Middle frontal gyrus (tissue), 1 donor: Measurements from ENCODE around the gene MRPS2.

Experiments used
- DNase-seq: peaks from one replicate; pipeline ENCODE4 v3.0.0-alpha.2; 2015; ENCODE audit warnings: low spot score; ENCODE audit errors: extremely low spot score

The MRPS2 gene

DNA sequence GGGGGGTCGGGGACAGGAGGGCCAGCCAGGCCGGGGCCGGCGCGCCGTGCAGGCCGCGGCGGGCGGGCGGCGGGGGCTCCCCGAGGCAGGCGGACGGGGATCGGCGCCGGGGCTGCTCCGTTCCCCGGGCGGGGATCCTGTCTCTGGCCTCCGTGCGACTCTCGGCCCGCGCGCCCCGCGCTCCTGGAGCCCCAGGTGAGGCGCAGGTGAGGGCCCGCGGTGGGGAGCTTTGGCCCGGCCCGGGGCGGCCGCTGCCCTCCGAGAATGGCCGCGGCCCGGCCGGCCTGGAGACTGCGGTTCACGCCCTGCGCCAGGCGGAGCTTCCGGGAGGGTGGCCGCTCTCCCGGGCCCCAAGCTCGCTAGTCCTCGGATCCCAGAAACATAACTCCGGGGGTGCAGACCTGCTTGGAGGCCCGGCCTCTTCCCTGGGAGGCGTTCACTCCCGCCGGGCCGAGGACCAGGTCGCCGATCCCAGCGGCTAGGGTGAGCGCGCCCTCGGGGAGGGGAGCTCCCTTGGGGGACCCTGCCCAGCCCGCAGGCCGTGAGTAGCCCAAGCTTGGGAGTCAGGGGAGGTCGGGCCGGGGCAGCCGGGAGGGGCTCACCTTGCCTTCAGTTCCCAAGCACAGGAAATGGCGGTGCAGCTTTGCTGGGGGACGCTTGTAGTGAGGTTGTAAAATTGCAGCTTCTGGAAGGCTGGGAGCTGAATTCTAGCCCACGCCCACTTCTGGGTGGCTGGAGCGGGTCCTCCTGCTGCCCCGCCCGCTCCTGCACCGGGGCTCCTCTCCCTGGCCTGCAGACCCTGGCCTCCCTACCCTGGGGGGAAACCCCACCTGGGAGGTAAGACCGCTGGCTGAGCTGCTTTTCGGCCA lies 20.2 kb upstream of the MRPS2 start:
- DNase-seq, result no peak

DNA sequence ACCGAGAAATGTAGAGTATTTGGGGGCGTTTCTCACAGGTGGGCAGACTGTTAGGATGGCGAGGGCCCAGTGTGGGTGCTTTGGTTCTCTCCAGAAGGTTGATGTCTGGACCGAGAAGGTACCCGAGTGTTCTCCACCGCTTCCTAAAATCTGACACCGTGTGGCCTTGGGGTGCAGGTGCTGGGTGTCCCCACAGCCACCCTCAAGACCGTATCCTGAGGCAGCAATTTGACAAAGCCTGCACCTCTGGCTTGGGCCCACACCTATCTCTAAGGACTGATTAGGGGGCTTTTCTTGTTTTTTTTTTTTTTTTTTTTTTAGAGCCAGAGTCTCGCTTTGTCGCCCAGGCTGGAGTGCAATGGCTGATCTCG lies 19.6 kb upstream of the MRPS2 start:
- no peak for DNase-seq

DNA sequence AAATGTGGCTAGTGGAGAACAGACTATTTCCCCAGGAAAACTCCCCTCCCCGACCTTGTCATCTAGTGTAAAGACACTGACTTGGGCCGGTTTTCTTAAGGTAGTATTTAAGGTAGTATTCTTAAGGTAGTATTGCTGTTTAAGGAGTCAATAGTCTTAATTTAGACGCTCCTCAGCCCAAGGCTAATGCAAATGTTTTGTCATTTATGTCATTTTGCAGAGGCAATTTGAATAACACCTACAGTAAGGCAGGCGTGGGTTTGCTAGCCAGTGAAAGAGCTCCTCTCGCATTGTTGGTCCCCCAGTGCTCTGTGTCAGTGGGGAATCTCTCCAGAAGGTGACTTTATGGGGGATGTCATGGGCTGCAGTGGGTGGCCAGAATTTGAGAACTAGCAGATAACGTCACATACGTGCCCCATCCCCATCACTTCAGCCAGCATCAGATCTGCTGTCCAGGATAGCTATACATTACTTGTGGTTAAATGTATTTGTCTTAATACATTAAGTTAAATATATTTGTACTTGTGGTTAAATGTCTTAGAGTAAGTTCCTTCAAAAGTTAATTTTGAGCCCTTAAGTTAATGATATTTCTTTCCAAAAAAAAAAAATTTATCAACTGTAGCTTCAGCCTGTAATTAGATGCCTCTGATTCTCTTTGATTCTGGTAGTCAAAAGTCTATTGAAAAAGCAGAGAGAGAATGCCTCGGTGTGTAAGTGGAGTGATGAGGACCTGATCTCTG lies 18.3 kb upstream of the MRPS2 start:
- no peak for DNase-seq

DNA sequence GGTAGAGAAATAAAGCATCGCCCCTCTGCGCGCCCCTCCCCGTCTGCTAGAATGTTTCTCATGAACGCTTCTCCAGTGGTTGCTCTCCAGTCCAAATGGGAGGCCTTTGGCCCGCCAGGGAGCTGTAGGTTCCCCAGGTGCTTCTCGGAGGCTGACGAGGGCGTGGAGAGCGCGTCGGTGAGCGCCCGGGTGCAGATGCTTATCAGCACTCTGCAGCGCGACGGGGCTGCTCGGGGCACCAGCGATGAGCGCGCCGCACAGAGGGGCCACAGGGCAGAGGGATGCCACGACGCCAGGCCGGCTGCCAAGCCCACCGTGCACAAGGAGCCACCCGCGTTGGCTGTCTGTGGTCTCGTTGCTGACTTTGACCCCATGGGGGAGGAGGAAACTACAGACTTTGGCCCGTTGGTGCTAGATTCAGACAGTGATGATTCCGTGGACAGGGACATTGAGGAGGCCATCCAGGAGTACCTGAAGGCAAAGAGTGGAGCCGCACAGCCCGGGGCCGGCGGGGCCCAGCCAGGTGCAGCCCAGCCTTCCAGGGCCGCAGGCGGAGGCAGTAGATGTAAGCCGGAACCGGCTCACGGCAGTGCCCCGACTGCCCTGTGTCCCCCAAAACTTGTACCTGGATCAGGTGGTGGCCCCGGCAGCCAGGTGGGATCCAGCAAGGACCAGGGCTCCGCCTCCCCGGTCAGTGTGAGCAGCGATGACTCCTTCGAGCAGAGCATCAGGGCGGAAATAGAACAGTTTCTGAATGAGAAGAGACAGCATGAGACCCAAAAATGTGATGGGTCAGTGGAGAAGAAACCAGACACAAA lies 15.8 kb upstream of the MRPS2 start:
- no peak for DNase-seq

DNA sequence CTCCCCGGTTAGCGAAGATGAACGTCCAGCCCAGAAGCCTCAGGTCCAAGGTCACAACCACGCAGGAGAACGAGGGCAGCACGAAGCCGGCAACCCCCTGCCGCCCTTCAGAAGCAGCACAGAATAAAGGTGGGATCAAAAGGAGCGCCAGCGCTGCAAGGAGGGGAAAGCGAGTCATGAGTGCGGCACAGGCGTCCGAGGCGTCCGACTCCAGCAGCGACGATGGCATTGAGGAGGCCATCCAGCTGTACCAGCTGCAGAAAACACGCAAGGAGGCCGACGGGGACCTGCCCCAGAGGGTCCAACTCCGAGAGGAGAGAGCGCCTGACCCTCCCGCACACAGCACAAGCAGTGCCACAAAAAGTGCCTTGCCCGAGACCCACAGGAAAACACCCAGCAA lies 15.1 kb upstream of the MRPS2 start:
- no peak for DNase-seq

DNA sequence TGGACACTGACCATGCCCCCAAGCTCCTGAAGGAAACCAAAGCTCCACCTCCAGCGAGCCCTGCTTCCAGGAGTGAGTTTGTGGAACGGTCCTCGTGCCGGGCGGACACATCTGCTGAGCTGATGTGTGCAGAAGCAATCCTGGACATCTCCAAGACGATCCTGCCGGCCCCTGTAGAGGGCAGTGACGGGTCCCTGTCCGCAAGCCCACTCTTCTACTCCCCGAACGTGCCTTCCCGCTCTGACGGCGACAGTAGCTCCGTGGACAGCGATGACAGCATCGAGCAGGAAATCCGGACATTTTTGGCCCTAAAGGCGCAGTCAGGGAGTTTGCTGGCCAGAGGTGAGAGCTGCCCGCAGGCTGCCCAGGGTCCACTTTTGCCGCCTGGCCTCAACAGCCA lies 14.7 kb upstream of the MRPS2 start:
- no peak for DNase-seq

DNA sequence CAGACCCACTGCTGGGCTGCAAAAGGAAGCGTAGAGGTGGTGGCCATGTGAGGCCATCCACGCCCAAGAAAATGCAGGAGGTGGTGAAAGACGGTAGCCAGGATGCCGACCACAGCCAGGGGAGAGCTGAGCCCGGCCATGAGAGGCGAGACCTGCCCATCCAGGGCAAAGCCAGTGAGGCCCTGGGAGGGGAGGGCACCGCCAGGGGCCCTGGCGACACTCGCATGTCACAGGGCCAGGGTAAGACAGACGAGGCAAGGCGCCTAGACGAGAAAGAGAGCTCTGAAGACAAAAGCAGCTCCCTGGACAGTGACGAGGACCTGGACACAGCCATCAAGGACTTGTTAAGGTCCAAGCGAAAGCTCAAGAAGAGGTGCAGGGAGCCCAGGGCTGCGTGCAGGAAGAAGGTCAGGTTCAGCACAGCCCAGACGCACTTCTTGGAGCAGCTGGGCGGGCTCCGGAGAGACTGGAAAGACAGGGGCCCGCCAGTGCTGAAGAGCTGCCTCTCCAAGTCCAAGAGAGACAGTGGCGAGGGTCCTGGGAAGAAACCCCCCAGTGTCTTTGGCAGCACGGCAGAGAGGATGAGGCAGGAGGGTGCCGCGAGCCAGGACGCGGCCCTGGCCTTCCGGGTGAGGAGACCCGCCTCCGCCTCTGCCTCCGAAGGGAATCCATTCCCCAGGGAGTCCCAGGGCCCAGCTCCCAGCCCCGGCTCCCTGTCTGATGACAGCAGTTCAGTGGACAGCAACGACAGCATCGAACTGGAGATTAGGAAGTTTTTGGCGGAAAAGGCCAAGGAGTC lies 14.0 kb upstream of the MRPS2 start:
- no peak for DNase-seq

DNA sequence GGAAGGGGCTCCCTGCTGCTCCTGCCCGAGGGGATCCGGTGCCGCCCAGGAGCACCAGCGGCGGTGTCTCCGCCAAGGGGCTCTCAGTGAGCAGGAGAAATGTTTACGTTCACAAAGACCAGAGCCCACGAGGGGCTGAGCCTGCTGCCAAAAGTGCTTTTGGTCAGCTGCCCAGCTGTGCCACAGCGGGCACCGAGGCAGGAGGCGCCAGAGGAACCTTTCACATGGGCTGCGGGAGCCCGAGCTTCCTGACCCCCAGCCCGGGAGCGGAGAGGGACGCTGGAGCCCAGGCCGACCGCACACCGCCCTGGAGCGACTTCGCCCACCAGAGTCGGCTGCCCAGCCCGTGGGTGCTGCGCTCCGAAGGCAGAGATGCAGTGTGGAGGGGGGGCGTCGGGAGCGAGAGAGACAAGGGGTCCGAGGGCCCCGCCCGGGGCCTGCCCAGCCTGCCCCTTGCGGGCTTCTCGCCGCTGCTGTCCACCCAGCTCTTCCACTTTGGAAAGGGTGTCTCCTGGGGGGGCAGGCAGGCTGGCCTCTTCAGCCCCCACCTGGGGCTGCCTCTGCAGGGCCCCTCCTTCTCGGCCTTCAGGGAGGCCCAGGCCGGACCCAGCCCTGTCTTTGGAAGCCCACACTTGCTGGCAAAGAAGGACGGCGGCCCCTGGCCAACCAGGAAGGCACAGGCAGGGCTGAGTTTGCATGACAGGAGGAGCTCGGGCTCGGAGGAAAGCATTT lies 13.0 kb upstream of the MRPS2 start:
- DNase-seq, result no peak

DNA sequence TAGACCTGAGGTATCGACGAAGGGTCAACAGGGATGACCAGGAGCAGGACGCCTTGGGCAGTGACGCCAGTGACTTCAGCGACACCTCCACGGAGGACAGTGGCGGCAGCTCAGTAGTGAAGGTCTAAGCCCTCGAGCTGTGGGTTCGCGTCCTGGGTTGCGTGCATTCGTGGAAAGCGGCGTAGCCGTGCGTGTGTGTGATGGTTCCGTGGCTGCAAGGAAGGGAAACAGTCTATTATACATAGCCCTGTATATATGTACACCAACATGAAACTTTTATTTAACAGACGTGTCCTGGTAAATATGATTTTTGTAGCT lies 12.5 kb upstream of the MRPS2 start:
- no peak for DNase-seq

DNA sequence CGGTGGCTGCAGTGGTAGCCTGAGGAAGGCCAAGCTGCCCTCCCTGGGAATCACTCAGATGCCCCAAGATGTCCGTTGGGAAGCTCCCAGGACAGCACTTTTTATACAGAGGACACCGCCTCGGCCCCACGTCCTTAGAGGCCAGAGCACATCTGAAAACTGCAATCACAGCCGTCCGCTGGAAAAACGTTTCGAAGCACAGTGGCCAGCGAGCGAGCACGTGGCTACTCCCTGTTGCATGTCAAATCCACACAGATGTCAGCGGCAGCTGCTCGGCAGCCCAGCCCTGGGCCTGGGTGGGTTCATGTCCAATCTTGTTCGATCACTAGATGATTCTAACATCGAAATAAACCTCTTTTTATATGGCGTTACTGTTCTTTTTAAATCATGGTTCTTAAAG lies 12.0 kb upstream of the MRPS2 start:
- DNase-seq, result no peak

DNA sequence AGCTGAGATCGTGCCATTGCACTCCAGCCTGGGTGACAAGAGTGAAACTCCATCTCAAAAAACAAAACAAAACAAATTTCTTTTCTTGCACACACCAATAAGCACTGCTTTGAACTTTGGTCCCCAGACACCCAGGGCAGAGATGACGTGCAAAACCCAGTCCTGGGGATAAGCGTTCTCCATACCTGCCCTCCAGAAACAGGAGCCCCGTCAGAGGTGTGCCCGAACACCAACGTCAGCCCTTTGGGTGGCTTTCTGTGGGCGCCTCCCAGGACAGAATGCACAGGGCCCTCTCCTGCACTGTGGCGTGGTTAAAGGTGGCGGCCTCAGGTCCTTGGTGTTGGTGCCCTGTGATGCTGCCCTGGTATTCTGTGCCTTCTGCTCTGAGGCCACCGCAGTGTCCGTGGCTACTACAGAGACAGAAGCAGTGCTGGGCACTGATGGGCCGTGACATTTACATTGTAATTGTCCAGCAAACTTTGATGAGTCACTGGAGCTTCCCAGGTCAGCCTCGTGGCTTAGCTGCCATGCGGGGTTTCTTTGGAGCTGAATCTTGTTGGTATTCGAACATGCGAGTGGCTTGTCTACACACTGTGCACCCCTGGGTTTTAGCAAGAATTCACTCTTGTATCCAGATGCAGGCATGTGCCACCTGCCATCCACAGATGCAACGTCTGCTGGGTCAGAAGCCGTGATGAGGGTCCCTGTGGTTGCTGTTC lies 11.1 kb upstream of the MRPS2 start:
- no peak for DNase-seq

DNA sequence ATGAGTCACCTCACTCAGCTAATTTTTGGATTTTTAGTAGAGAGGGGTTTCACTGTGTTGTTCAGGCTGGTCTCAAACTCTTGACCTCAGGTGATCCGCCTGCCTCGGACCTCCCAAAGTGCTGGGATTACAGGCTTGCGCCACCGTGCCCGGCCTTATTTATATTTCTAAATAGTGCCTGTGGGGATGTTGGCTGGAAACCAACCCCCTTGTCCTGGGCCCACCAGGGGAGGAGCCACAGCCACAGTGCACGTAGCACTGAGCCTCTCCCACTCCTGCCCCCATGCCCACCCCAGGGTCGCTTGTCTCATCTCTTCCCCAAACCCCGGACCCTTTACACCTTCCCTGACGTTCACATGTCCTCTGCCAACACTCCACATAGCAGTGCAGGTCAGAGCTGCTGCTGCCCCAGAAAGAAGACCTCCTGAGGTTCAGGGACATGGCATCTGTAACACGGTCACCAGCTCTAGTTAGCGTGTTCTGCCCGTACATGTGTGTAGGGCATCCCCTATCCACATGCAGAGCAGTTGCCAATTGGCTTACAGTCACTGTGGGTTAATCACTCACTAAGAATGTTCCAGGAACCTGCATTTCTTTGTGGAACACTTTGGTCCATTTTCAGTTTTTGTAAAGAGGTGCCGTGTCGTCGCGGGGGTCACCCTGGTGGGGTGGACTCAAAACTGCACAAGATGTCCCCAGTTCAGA lies 10.2 kb upstream of the MRPS2 start:
- DNase-seq, result no peak

DNA sequence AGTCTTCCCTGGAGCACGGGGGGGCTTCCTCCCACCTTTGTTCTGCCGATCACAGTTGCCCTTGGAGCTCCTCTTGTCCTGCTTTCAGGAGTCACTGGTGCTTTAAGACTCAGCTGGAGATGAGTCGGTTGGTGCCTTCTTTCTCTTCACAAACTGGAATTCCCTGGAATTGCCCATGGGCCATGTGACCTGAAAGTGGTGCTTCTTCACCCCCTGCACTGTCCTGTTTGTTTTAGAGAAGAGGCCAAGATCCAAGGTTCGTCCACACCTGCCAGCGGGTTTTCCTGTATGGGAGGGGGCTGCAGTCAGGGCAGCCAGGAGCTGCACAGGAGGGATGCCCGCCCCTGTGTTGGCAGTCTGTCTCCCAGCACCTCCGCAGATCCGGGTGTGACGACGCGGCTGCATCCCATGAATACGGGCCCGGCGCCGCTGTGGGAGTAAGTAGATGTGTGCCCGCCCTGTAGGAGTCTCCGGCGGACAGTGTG lies 9.5 kb upstream of the MRPS2 start:
- DNase-seq, result no peak

DNA sequence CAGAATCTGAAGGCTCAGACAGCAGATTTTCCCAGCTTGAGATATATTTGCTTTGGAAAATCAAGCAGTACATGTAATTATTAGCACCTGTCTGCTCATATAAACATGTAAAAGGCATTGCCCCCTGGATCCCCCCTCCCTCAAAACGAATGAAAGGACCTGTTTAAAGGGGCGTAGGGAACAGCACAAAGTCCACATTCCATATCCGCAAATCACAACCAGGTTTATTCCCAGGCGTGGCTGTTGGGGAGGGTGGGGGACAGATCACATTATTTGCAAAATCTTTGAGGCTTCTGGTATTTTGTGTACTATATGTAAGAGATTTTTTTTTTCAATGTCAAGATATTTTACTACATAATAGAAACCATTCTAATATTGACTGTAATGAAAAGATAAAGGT lies 8.7 kb upstream of the MRPS2 start:
- no peak for DNase-seq

DNA sequence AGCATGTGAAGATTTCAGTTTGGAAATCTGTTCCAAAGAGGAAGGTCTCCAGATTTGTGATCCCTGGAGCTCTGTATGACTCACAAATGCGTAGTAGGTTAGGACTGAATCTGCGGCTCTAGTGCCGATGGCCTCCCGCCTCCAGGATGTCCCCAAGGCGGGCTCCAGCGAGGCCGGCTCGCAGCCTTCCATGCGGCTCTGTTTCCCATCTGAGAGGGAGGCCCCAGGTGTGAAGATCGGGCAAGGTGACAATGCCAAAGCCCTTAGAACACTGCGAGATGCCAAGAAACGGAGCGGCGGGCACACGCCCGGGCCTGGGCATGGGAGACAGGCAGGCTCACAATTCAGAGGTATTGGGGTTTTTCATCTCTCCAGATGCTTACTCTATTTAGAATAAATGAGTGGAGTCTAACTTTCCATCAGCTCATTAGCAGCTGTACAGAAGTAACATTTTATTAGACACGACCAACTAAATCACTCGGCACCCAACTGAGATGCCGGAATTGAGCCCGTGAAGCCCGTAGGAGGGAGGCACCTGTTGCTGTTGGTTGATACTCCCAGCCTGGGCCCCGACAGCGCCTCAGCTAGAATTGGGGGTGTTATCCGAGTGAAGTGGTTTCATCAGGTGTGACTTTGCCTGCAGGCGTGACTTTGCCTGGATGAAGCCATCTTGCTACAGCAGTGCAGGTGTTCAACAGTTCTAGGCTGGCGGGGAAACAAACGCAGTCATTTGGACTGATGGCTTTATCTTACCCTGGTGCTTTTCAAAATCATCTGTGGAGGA lies 7.4 kb upstream of the MRPS2 start:
- DNase-seq, result no peak

DNA sequence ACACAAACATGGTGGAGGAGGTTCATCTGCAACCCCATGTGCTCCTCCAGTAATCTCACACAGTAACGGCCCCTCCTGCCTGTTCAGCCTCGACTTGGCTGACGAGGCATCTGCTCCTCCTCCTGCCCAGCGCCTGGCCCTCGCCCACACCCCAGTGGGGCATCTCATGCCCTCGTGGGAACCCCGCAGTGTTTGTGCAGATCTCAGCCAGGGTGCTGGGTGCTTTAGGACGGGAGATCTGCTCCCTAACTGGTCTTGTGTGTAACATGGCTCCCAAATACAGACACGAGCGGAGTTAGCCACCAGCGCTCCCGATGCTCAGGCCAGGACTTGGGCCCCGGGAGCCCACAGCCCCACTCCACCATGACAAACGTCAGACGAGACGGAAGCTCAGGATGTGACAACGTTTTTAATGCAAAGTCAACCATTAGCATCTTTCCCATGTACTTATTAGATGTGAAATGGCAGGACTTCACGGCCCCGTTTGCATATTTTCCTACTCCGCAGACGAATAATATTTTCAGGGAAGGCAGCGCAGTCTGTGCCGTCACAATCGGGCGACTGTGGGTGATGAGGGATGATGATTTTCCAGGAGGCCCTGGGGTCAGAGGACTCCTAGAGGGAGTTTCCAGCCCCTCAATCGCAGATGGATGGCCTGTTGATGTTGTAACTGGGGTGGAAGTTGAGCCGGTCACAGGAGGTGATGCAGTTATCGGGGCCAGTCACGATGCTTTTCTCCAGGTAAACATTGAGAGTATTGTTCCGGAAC lies 5.5 kb upstream of the MRPS2 start:
- no peak for DNase-seq

DNA sequence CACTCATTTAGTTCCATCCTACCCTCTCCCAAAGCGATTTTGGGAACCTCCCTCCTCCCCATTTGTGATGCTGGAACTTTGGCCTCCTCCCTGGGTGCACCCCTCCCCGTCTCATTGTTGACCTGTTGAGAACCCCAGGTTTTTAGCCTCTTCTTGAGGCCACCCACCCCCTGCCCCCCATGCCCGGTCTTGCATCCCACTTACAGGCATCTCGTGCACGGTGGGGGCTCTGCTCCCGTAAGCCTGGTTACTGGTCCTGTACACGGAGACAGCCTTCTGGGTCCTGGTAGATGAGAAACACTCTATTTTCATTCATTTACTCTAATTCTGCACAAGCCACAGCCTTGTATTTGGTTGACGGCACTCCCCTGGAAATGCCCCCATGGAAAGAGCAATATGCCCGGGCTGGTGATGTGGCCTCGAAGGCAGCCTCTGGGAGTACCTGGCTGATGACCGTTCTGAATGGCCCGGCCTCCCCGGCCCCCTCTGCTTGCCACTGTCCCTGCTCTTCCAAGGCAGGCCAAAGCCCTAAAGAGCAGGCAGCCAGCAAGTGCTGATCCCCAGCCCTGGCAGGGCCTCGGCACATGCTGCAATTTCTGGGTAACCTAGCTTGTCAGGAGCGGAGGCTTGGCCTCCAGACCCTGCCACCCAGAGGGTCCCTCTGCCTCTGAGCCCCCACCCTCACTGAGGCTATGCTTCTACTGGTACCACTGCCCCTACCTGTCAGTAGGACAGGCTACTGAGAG lies 1.9 kb upstream of the MRPS2 start:
- no peak for DNase-seq
